ENCODE results near the gene TEX22. TPM values are rescaled to one million over a fixed set of nuclear protein-coding genes. Genes with fewer than 3 reads are reported as not detected.
A peak's percentile ranks its signal among the peaks of the same experiment; 100 is the strongest.

The TEX22 gene
- total and polyA plus RNA-seq, 4 donors: 0.02 to 0.14 (median 0.08) TPM; not detected in 1

GRCh38 chr14:105420101-105420973 lies 22.0 kb downstream of the TEX22 start:
- TF ChIP-seq ATF3 (IDR thresholded peaks at IDR 0.05): no peak
- TF ChIP-seq SP1 (IDR thresholded peaks at IDR 0.05): no peak
- no peak for TF ChIP-seq YY1 (IDR thresholded peaks at IDR 0.05)
- no peak for TF ChIP-seq TAF1 (conservative IDR thresholded peaks at IDR 0.05)
- TF ChIP-seq RXRA (IDR thresholded peaks at IDR 0.05): no peak
- TF ChIP-seq, protein P1, sequence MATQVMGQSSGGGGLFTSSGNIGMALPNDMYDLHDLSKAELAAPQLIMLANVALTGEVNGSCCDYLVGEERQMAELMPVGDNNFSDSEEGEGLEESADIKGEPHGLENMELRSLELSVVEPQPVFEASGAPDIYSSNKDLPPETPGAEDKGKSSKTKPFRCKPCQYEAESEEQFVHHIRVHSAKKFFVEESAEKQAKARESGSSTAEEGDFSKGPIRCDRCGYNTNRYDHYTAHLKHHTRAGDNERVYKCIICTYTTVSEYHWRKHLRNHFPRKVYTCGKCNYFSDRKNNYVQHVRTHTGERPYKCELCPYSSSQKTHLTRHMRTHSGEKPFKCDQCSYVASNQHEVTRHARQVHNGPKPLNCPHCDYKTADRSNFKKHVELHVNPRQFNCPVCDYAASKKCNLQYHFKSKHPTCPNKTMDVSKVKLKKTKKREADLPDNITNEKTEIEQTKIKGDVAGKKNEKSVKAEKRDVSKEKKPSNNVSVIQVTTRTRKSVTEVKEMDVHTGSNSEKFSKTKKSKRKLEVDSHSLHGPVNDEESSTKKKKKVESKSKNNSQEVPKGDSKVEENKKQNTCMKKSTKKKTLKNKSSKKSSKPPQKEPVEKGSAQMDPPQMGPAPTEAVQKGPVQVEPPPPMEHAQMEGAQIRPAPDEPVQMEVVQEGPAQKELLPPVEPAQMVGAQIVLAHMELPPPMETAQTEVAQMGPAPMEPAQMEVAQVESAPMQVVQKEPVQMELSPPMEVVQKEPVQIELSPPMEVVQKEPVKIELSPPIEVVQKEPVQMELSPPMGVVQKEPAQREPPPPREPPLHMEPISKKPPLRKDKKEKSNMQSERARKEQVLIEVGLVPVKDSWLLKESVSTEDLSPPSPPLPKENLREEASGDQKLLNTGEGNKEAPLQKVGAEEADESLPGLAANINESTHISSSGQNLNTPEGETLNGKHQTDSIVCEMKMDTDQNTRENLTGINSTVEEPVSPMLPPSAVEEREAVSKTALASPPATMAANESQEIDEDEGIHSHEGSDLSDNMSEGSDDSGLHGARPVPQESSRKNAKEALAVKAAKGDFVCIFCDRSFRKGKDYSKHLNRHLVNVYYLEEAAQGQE (IDR thresholded peaks at IDR 0.05): no peak
- no peak for TF ChIP-seq FOXA1 (IDR thresholded peaks at IDR 0.05)
- no peak for TF ChIP-seq HNF4A (conservative IDR thresholded peaks at IDR 0.05)
- TF ChIP-seq HNF4G (IDR thresholded peaks at IDR 0.05): no peak
- no peak for DNase-seq (ENCODE audit: low spot score)

GRCh38 chr14:105420974-105421674 lies 22.8 kb downstream of the TEX22 start:
- Histone ChIP-seq H3K27me3 (ENCODE audit: control insufficient read depth in 4 of 4, insufficient read depth in 4 of 4, low read length in 3 of 4) (no peaks in the 10 kb centered on the region), H3K36me3 (ENCODE audit: control insufficient read depth in 4 of 4, insufficient read depth in 3 of 4, low read depth in 1 of 4, low read length in 3 of 4) (peaks cover 0 to 4% (median 0%) of the 10 kb centered on the region in 4 donors), H3K9me3 (ENCODE audit: control insufficient read depth in 4 of 4, low read length in 3 of 4) (no peaks in the 10 kb centered on the region), H3K4me1 (ENCODE audit: control insufficient read depth in 4 of 4, insufficient read depth in 4 of 4, low read length in 3 of 4) (peaks cover 16 to 37% (median 24%) of the 10 kb centered on the region in 4 donors), H3K4me3 (ENCODE audit: low read depth in 1 of 3, low read length in 3 of 3) (peak overlapping the region; percentile 35 to 95 (median 67)), H3K27ac (ENCODE audit: low read depth in 1 of 2, low read length in 2 of 2) (peak overlapping the region in 1 of 2 donors; percentile 56), H3K9ac (ENCODE audit: low read depth in 1 of 2, low read length in 2 of 2) (no peak overlapping the region)
- WGBS: 55% methylated on average over 23 of the region's 23 CpGs
- DNase-seq (ENCODE audit: low spot score): no peak
- no peak for TF ChIP-seq TAF1 (conservative IDR thresholded peaks at IDR 0.05)
- TF ChIP-seq ATF3 (IDR thresholded peaks at IDR 0.05): no peak
- TF ChIP-seq GABPA (IDR thresholded peaks at IDR 0.05 in 1 of 2, conservative IDR thresholded peaks at IDR 0.05 in 1 of 2): no peak
- TF ChIP-seq, protein P2, sequence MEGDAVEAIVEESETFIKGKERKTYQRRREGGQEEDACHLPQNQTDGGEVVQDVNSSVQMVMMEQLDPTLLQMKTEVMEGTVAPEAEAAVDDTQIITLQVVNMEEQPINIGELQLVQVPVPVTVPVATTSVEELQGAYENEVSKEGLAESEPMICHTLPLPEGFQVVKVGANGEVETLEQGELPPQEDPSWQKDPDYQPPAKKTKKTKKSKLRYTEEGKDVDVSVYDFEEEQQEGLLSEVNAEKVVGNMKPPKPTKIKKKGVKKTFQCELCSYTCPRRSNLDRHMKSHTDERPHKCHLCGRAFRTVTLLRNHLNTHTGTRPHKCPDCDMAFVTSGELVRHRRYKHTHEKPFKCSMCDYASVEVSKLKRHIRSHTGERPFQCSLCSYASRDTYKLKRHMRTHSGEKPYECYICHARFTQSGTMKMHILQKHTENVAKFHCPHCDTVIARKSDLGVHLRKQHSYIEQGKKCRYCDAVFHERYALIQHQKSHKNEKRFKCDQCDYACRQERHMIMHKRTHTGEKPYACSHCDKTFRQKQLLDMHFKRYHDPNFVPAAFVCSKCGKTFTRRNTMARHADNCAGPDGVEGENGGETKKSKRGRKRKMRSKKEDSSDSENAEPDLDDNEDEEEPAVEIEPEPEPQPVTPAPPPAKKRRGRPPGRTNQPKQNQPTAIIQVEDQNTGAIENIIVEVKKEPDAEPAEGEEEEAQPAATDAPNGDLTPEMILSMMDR (IDR thresholded peaks at IDR 0.05; ENCODE audit: low read depth, low read length, missing input control): no peak
- TF ChIP-seq RXRA (IDR thresholded peaks at IDR 0.05): no peak
- no peak for TF ChIP-seq MAX (IDR thresholded peaks at IDR 0.05)
- TF ChIP-seq YY1 (IDR thresholded peaks at IDR 0.05): no peak
- TF ChIP-seq SP1 (IDR thresholded peaks at IDR 0.05): no peak
- no peak for TF ChIP-seq RAD21 (IDR thresholded peaks at IDR 0.05)
- no peak for TF ChIP-seq HNF4A (conservative IDR thresholded peaks at IDR 0.05)
- no peak for TF ChIP-seq ZBTB33 (IDR thresholded peaks at IDR 0.05)
- TF ChIP-seq NR2F2 (IDR thresholded peaks at IDR 0.05): no peak
- no peak for TF ChIP-seq HNF4G (IDR thresholded peaks at IDR 0.05)
- TF ChIP-seq JUND (IDR thresholded peaks at IDR 0.05): no peak
- no peak for TF ChIP-seq EGR1 (IDR thresholded peaks at IDR 0.05; ENCODE audit: low read depth in 2 of 2)

More at GRCh38 chr14:105420101-105420973, 22.0 kb downstream of the TEX22 start:
- H3K4me1 ChIP-seq (ENCODE audit: control insufficient read depth in 4 of 4, insufficient read depth in 4 of 4, low read length in 3 of 4): peaks cover 16 to 37% (median 25%) of the 10 kb centered on the region in 4 donors
- WGBS: 7% methylated on average over 67 of the region's 67 CpGs
- H3K36me3 ChIP-seq (ENCODE audit: control insufficient read depth in 4 of 4, insufficient read depth in 3 of 4, low read depth in 1 of 4, low read length in 3 of 4): peaks cover 0 to 4% (median 0%) of the 10 kb centered on the region in 4 donors
- H3K9ac ChIP-seq (ENCODE audit: low read depth in 1 of 2, low read length in 2 of 2): peak overlapping the region; percentile 28 to 50
- peak overlapping the region; percentile 56 to 59 for H3K27ac ChIP-seq (ENCODE audit: low read depth in 1 of 2, low read length in 2 of 2)
- H3K27me3 ChIP-seq (ENCODE audit: control insufficient read depth in 4 of 4, insufficient read depth in 4 of 4, low read length in 3 of 4): no peaks in the 10 kb centered on the region
- H3K9me3 ChIP-seq (ENCODE audit: control insufficient read depth in 4 of 4, low read length in 3 of 4): no peaks in the 10 kb centered on the region
- peak overlapping the region; percentile 35 to 95 (median 67) for H3K4me3 ChIP-seq (ENCODE audit: low read depth in 1 of 3, low read length in 3 of 3)

Data from liver (tissue), 9 donors.